T-helper 1 cell treated with Interleukin-12 subunit alpha and Interleukin-12 subunit beta and Interleukin-4 antibody, amounts not matched to agents 30 ng/mL and 1 ng/mL, for 36 hours (primary cell): ENCODE data around the gene TEX28. TPM values are rescaled to one million over a fixed set of nuclear protein-coding genes. Genes with fewer than 3 reads are reported as not detected.
"Not testable (repeated sequence)": the region's sequence is repeated elsewhere in the genome, so short reads cannot be mapped to it uniquely, and the experiment has no call there.

Experiments
- intact Hi-C: fragments of 100-400 bp; cut with micrococcal nuclease; formaldehyde crosslinking; loops from one replicate; pipeline ENCODE4 v1.15.1; 2024
- total RNA-seq: library from RNA; stranded (reverse); gene quantifications from 2 replicates; pipeline ENCODE4 v1.2.3, GENCODE V29; 2022

Gene TEX28
- total RNA-seq, 1 donor from 2014 or later: not detected

DNA sequence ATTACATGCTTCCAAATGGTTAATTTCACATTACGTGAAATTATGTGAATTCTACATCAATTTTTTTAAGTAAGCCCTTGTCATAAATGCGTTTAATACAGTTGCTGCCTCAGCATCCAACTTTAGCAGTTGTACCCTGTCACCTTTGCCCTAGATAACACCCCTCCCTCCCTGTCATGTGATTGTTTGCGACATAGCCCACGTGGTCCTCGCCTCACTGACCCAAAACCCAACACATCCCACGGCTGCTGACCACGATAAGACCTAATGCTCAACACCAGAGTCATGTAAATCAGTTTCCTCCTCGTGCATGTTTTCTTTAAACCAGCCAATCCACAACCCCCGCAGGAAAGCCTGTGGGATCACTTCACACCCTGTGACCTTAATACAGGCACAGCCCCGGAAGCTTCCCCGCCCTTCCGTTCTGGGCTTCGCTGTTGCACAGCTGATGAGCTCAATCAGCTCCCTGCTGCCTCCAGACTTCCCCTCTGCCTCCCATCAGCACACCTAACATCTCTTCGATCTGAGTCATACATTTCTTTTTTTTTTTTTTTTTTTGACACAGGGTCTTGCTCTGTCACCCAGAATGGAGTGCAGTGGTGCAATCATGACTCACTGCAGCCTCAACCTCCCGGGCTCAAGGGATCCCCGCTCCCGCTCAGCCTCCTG is 47.4 kb downstream of the TEX28 start:
- intact Hi-C loops: not testable (repeated sequence)

DNA sequence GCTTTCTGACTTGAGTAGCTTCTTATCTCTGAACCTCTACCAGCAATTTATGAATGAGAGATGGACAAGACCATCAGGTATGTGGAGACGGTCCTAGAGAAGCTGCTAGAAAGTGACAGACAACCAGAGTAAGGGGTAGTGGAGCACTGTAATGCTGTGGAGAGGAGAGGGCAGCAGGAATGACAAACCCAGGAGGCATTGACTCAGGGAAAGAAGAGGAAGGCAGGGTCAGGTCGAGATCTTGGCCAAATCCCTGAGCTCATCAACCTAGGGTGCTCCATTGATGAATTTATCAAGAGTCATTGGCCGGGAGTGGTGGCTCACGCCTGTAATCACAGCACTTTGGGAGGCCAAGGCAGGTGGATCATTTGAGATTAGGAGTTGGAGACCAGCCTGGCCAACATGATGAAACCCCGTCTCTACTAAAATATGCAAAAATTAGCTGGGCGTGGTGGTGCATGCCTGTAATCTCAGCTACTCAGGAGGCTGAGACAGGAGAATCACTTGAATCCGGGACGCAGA is 54.9 kb downstream of the TEX28 start:
- intact Hi-C loops: not testable (repeated sequence)

DNA sequence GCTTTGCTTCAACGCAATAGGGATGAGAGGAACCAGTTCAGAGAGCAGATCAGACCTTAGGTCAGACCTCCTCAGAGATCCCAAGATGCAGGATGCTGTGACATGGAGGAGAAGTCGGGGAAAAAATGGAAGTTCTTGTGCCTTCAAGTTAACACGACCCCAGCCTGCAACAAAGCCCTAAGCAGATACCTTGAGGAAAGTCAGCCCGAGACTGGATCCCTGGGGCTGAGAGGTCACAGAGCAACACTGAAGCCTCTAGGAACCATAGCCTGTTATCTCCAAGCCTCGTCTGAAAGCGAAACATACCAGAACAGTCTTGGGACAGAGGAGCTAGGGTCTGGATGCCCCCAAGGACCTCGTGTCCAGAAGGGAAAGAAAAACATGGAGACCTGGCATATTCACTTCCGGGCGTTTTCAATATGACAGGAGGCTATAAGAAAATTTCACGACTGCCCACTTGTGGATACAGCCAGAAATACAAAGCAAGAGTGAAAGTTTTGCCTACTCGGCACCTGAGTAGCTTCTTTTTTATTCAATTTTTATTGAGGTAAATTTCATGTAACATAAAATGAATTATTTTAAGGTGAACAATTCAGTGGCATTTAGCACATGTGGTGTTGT is 55.9 kb downstream of the TEX28 start:
- intact Hi-C loops: not testable (repeated sequence)

DNA sequence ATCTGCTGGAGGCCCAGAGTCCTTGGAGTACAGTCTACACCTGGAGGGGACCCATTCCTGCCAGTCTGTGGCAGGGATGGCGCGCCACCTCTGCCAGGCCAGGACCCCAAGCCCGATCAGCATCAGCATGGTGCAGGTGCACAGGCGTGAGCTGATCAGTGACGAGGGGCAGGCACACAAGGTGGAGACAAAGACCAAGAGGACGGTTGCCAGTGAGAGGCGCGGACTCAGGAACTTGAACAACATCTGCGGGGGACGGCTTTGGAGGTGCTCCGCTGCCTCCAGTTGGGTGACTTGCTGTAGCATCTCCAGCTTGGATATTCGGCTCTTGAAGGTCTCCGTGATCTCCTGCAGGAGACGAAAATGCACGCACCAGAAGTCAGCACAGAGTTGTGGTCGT is 61.3 kb downstream of the TEX28 start:
- intact Hi-C loops: not testable (repeated sequence)

DNA sequence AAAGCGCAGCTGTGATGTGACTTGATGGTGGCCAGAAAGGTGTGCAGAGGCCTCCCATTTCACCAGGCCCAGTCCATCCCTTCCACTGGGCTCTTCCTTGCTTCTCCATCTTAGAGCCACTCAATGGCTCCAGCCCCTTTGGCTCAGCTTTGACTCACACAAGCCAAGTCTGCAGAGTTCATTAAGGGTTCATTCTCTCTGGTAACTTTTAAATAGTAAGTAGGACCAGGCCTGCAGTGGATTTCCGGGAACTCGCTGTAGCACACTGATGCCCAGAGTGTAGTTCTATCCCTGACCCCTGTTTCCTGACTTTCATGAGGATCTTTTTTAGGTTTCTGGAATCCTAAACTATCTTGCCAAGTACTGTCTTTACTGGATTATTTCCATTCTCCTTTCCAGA is 63.5 kb downstream of the TEX28 start:
- intact Hi-C loops: not testable (repeated sequence)

DNA sequence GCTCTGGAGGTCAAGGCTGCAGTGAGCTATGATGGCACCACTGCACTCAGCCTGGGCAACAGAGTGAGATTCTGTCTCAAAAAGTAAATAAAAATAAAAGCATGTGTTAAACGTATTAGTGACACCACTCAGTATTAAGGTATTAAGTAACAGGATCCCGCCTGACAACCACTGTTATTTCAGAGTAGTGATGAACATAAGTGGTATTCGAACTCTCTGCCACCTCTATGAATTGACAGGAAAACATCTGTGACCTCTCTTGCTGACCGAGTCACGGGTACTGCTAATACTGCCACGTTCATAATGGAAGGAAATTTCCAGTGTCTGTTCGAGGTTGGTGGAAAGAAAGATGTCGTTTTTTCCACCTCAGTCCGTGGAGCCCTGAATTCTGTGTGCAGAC is 68.2 kb downstream of the TEX28 start:
- intact Hi-C loops: not testable (repeated sequence)

DNA sequence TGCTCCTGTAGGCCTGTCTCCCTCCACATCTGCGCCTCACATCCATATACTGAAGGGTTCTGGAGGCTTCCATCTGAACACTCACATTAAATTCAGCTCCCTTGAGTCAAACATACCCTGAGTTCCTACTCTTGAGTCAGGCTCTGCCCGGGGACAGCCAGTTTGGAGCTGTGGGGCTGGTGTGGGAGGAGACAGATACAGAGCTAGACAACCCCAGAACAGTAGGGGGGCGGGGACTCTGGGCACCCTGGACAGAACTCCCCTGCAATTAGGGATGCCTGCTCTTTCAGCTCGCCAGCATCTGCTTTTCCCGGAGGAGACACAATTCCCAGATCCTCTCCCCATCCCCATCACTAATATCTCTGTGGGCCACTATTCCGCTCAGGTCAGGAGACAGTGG is 69.6 kb downstream of the TEX28 start:
- intact Hi-C loops: not testable (repeated sequence)

Other genes with a start within 250 kb of the TEX28 start
- 69.8 and 71.4 TPM in 2 replicates for gene MECP2, start 197.4 kb downstream of the TEX28 start, total RNA-seq
- gene OPN1LW, start 150.9 kb downstream of the TEX28 start, total RNA-seq: not detected in 2 replicates
- gene OPN1MW, start 112.5 kb downstream of the TEX28 start, total RNA-seq: not detected in 2 replicates
- gene OPN1MW2, start 75.4 kb downstream of the TEX28 start, total RNA-seq: not detected in 2 replicates
- gene OPN1MW3, start 37.5 kb downstream of the TEX28 start, total RNA-seq: not detected in 2 replicates
- 1.1 and 1.5 TPM in 2 replicates for gene TKTL1, start 671 bp upstream of the TEX28 start, total RNA-seq
- gene FLNA, start 79.5 kb upstream of the TEX28 start, total RNA-seq: 1,498 and 1,525 TPM in 2 replicates
- gene EMD, start 84.2 kb upstream of the TEX28 start, total RNA-seq: 55.9 and 60.2 TPM in 2 replicates
- 2,525 and 2,615 TPM in 2 replicates for gene RPL10, start 103.3 kb upstream of the TEX28 start, total RNA-seq
- gene DNASE1L1, start 114.1 kb upstream of the TEX28 start, total RNA-seq: 17.3 and 21.8 TPM in 2 replicates
- gene TAFAZZIN, start 116.4 kb upstream of the TEX28 start, total RNA-seq: 91.3 and 91.8 TPM in 2 replicates
- 61.3 and 63.8 TPM in 2 replicates for gene ATP6AP1, start 133.6 kb upstream of the TEX28 start, total RNA-seq
- gene GDI1, start 142.0 kb upstream of the TEX28 start, total RNA-seq: 119 TPM in 2 replicates
- 85.2 and 90.9 TPM in 2 replicates for gene FAM50A, start 149.0 kb upstream of the TEX28 start, total RNA-seq
- gene PLXNA3, start 163.2 kb upstream of the TEX28 start, total RNA-seq: 37.3 and 43.8 TPM in 2 replicates
- 56.8 and 58.6 TPM in 2 replicates for gene LAGE3, start 184.2 kb upstream of the TEX28 start, total RNA-seq
- 45.4 and 47.8 TPM in 2 replicates for gene UBL4A, start 191.5 kb upstream of the TEX28 start, total RNA-seq
- 23.4 and 25.2 TPM in 2 replicates for gene SLC10A3, start 195.5 kb upstream of the TEX28 start, total RNA-seq
- gene FAM3A, start 221.1 kb upstream of the TEX28 start, total RNA-seq: 30.9 and 31.0 TPM in 2 replicates